ENCODE results near the gene MTHFD1. TPM values are rescaled to one million over a fixed set of nuclear protein-coding genes. Genes with fewer than 3 reads are reported as not detected.

The MTHFD1 gene
- total RNA-seq, 1 experiment from 2014 or later = 57.8 TPM

DNA sequence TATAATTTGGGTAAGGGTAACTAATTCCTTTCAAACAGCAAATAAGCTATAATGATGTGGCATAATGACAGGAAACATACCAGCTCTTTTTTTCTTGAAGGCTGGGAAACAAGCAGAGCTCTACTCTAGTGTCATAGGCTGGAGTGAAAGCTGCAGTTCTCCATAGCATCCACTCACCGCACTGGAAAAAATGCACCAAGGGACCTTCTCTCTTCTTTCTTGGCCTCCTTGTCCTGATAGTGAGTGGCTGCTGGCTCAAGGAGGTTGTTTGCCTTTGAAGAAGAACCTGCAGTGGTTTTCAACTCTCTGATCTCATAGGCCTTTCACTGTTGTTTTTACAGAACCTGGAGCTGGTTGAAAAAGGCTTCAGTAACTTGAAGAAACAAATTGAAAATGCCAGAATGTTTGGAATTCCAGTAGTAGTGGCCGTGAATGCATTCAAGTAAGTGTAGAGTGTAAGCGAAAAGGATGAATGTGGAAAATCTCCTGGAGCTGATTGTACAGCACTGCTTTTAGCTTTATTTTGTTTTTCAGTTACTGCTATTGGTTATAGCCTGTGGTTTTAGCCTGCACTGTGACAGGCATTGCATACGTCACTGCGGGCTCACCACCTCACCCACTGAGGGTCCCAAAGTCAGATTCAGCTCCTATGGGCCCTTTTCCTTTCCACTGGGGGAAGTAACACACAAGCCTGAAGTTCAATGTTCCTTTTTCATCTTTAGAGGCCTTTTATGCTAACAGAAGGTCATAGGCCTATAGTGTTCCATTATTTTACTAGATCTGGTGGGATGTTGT is 59.9 kb downstream of the MTHFD1 start:
- DNase-seq (ENCODE audit: low spot score) = no peak

DNA sequence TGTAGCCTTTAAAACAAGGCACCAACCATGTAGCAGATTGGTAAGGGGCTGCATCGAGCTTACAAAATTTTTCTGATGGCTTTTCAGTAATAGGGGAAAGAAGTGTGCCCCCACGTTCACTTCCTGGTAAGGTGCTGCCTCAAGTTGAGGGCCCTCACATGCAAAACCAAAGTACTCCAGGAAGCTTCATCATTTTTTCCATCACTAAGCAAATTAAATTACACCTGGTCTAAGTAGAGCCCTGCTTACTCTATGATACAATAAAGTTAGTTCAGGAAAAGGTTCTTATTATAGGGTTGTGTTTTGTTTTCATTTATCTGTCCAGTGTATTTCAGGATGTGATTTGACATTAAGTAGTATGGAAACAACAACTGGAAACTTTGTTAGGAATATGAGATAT is 62.1 kb downstream of the MTHFD1 start:
- no peak for DNase-seq (ENCODE audit: low spot score)

DNA sequence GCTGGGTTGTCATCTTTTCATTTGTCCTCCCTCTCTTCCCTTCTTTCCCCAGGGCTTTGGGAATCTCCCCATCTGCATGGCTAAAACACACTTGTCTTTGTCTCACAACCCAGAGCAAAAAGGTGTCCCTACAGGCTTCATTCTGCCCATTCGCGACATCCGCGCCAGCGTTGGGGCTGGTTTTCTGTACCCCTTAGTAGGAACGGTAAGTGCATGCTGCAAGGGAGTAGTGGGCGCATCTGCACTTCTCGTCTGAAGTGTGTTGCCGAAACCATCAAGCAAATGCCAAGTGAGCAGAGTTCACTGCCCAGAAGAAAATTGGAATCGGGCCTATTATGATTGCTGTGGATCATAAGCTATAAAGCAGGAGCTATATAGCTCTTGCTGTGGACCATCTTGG is 66.5 kb downstream of the MTHFD1 start:
- DNase-seq (ENCODE audit: low spot score) = no peak

DNA sequence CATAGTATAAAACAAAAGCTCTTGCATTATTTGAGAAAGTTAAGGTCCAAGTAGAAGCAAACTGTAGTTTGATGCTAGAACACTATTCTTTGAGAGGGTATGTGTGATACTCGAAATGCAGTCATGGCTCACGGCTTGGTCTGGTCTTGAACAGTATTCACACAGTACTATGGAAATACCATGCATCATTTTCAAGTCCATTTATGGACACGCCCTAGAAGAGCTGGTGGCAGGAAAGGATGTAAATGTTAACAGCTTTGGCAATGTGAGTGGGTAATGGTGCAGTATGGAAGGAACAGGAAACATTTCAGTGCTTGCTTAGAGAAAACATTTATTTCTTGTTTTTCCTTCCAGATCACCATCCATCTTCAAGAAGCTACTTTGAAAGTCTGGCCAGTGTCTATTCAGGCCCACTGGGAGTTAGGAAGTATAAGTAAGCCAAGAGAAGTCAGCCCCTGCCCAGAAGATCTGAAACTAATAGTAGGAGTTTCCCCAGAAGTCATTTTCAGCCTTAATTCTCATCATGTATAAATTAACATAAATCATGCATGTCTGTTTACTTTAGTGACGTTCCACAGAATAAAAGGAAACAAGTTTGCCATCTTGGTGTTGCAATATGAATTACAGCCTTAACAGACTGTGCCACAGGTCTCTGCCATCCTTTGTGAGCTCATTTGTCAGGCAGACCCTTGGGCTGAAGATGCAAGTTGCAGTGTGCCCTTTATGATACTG is 71.4 kb downstream of the MTHFD1 start:
- no peak for DNase-seq (ENCODE audit: low spot score)

DNA sequence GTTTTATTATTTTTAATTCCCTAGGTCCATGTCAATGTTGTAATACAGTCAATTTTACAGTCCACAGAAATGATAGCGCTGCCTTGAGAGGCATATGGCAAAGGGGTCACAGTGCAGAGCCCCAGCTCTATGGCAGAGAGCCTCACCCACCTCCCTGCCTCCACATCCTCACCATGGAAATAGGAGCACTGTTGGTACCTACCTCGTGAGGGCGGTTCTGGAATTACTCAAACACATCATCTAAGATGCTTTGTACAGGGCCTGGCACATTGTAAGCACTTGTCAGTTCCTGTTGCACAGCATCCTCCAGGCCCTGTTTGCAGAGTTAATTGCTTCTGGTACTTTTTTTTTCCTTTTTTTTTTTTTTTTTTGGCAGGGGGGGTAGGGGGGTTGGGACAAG is 73.1 kb downstream of the MTHFD1 start:
- DNase-seq (ENCODE audit: low spot score) = no peak

DNA sequence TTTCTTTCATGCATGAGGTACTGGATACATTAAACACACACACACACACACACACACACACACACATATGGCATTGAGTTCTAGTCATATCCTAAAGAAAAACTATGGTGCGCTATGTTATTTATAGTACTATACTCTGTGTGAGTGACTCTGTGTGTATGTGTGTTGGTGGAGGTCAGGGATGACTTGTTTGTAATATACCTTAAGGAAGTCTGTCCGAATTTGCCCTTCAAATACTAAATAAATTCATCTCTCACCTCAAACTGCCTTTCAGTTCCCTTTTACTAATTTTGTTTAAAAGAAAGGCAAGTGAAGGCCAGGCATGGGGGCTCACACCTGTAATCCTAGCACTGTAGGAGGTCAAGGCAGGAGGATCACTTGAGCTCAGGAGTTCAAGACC is 75.0 kb downstream of the MTHFD1 start:
- no peak for DNase-seq (ENCODE audit: low spot score)

DNA sequence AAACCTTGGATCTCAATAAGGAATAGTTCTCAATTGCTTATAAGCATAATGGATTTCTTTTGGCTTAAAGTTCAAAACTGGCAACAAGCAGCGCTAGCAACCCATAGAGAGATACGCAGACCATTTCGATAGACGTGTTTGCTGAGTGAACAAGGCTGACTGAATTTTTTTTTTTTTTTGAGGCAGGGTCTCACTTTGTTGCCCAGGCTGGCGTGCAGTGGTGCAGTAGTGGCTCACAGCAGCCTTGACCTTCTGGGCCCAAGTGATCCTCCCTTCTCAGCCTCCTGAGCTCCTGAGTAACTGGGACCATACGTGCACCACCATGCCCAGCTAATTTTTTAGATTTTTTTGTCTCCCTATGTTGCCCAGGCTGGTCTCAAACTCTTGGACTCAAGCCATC is 75.7 kb downstream of the MTHFD1 start:
- DNase-seq (ENCODE audit: low spot score) = no peak

DNA sequence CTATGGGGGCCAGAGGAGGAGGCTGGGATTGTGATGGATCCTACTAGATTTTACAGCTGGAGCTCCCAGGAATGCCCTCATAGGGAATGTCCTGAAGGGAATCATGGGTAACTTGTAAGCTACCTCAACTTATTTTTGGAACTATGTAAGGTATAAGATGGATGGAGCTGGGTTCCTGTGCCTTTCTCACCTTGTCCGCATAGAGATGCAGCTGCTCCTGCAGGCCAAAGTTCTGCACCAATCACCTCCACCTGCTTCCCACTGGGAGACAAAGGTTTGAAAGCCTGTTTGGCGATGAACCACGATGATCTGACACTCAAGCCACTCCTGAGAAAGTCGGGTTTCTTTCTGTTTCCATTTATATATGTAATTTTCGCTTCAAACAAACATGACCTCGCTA is 76.5 kb downstream of the MTHFD1 start:
- DNase-seq (ENCODE audit: low spot score) = no peak

DNA sequence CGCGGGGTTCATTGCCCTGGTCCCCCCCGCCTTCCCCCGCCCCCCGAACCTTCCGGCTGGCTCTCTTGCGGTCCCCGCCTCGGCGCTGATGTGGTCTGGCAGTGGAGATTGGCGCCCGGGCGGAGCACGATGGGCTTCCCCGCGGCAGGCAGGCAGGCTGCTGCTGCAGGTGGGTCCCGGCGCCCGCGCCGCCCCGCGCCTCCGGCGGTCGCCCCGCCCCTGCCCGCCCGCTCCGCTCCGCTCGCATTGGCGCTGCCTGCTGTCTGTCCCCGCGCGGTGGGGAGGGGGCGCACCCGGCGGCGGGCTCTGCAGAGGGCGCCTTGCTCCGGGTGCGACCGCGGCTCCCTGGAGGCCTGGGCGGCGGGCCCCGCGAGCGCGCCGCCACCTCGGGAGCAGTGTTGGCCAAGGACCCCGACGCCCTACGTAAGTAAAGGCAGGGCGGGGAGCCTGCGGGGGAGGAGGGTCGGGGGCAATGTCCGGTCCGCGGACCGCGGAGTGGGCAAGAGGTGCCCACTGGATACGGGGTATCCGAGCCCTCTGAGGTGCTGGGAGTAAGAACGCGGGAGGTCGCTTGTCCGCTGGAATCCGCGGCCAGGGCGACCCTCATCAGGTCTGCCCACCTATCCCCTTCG is 77.2 kb downstream of the MTHFD1 start, which contains the start of gene AKAP5:
Gene AKAP5 (plus strand): TSS at position 309 of the 632 bp plus-strand sequence. CDS start 2,896 bp downstream, outside the sequence.
- no peak for DNase-seq (ENCODE audit: low spot score)

DNA sequence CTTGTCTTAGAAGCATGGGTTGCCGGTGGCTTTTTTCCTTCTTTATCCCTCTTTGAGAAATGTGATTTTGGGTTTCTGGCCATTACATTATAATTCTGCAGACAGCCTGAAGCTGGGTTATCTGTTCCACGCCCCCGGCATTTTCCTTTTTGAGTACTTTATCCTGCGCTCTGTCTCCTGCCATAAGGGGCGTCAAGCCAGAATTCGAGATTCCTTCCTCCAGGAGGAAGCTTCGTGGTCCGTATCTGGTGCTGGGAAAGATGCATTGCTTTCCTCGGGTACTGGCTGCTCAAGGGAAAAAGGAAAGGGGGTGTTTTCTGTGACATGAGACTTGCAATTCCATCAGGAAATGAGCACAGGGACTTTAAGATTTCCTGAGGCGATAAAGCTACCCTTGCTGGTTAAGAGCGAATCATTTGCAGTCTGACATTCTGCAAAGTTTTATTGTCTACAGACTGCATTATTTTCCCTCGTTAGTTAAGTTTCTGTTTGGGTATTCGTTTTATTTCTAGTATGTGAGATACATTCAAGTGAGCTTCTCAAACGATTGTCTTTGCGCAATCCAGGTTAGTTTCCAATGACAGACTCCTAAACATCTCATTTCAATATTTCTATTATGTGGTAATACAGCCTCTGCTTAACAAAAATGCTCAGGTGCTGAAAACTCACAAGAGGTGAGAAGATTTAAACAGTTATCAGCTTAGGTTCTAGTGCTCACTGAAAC is 77.8 kb downstream of the MTHFD1 start:
- no peak for DNase-seq (ENCODE audit: low spot score)

DNA sequence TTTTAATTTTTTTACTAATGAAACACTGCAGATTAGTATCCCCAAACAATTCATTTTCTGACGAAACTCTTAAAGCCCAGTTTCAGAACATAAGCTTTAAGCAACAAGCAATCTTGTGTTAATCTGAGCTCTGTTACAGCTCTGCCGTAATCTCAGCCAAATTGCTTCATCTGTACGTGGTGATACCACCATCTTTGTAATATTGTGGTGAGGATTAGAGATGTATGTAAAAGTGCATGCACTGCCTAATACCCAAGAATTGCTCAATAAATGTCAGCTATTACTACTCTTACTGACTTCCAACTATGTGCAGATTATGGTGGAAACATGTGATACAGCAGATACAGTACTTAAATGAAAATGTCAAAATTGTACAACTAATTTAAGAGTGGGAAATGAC is 78.9 kb downstream of the MTHFD1 start:
- DNase-seq (ENCODE audit: low spot score) = no peak

DNA sequence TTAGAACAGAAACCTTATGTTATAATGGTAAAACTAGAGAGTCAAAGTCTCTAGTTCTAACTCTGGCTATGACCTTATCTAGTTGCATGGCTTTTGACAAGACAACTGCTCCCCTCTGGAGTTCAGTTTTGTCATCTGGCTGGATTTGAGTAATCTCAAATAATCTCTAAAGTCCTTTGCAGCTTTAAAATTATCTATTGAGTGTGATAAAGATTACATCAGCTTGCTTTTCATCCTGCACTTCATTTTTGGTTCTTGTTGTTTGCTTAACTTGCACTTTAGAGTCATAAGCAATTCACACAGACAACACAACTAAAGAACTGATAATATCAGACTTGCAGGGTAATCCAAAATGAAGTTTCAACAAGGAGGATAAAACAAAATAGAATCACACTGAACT is 79.4 kb downstream of the MTHFD1 start:
- no peak for DNase-seq (ENCODE audit: low spot score)

DNA sequence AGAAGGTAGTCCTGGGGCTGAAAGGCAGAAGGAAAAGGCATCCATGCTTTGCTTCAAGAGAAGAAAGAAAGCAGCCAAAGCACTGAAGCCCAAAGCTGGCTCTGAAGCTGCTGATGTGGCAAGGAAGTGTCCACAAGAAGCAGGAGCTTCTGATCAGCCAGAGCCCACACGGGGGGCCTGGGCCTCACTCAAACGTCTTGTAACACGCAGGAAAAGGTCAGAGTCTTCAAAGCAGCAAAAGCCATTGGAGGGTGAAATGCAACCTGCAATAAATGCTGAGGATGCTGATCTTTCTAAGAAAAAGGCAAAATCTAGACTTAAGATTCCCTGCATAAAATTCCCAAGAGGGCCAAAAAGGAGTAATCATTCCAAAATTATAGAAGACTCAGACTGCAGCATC is 80.3 kb downstream of the MTHFD1 start:
- DNase-seq (ENCODE audit: low spot score) = no peak

DNA sequence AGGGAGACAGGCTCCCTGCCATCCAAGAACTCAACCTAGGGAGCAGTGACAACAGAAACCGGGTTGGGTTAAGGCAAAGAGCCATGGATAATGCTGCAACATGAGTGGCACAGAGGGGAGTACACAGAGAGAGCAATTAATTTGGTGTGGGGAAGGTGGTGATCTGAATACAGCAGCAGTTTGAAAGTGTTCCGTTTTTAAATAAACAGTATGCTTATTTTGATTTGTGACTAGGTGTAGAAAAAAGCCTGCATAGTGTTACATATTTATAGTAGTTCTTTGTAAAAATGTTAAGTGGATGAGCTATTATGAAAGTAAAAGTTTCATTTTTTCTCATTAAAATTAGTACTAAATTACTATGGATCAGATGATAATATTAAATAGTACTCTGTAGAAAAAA is 85.9 kb downstream of the MTHFD1 start:
- DNase-seq (ENCODE audit: low spot score) = no peak

DNA sequence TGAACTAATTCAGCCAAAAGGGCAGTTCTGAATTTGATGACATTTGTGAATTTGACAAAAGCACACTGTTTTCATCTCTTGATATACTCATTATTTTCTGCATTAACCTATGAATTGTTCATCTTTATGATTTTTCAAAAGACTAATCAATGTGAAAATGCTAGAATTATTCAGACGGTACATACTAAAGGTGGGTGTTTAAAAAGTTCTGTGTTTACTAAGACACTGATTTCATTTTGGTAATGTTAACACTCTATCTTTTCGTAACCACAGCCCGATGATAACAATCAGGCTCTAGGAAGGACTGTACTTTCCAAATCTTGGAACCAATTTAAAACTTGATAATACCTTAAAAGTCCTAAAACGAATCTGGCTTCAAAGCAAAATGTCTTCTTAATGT is 86.5 kb downstream of the MTHFD1 start:
- no peak for DNase-seq (ENCODE audit: low spot score)

DNA sequence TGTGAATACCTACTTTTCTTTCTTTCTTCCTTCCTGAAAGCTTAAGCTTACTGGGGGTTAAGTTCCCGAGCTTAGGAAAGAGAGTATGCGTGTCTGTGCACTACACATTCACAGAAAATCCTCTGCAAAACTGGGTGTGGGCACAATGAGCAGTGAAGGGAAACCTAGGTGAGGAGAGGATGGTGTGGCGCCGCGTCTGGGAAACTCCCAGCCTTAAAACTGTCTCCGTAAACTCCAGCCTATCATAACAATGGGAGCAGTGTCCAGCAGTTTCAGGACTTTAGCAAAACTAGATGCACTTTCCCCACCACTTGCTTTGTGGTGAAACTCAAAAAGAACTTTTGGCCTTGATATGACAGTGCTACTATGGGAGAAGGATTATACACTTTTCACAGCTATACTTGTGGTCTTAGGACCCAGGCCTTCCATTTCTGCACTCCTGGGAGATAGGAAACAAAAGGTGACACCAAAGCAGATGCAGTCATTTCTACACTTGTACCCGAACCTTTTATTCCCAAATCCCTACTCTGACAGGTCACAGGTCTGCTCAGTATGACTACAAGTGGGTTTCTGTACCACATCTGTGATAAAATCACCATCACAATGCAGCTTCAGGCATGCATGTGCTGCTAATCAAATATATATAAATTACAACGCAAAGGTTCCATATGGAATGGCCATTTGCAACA is 87.6 kb downstream of the MTHFD1 start:
- no peak for DNase-seq (ENCODE audit: low spot score)

DNA sequence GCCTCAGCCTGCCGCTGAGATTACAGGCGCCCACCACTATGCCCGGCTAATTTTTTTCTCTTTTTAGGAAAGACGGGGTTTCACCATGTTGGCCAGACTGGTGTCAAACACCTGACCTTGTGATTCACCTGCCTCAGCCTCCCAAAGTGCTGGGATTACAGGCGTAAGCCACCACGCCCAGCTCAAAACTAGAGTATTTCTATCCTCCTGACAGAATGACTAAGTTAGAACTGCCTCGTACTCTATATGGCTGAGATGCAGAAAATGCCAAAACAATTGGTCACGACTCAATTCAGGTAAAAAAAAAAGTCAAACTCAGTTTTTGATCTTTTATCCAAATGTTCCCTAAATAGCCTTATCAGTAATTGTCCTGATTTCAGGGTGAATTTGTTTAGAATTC is 88.3 kb downstream of the MTHFD1 start:
- DNase-seq (ENCODE audit: low spot score) = no peak

DNA sequence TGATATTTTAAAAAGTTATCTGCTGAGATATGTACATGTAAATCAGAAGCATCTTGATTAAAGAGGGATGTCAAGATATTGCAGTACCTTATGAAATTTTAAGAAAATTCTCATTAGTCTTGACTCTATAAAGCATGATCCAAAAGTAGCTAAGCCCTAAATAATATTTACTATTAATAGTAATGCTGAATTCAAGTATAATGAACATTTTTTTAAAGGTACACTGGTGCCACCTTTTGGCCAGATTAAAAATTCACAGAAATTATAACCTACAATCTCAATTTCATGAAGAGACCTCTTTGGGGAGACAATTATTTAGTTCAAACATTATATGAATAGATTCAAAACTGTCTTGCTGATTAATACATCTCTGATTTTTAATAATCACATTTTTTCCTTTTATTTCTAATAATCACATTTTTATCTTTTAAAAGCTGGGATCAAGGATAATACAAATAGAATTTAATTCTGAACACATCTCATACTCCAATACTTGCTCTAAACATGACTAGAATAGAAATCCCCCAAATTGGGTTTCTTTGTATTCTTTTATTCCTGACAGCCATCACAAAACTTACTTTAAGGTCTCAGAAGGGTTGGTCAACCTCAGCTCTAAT is 90.6 kb downstream of the MTHFD1 start:
- no peak for DNase-seq (ENCODE audit: low spot score)

DNA sequence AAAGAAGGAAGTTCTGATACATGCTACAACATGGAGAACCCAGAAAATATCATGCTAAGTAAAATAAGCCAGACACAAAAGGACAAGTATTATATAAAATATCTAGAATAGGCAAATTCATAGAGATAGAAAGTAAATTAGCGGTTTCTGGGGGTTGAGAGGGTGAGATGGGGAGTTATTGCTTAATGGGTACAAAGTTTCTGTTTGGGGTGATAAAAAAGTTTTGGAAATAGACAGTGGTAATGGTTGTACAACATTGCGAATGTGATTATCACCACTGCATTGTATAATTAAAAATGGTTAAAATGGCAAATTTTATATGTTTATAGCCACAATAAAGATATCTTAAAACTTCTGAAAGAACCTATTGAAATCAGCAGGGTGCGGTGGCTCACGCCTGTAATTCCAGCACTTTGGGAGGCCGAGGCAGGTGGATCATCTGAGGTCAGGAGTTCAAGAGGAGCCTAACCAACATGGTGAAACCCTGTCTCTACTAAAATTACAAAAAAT is 100.5 kb downstream of the MTHFD1 start:
- no peak for DNase-seq (ENCODE audit: low spot score)

DNA sequence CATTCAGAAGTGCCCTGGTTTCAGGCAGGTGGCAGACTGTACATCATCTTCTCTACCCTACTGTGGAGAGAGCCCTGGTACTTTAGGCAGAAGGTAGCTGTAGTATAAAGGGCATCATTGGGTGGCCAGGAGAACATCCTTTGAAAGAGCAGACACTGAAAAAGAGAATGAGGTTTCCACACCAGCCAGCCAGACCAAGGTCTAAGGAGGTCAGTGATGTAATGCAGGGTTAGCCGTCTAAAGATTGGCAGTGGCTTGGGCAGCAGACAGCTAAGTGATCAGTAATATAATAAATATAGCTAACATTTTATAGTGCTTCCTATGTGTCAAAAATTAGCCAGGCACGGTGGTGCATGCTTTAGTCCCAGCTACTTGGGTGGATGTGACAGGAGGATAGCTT is 103.5 kb downstream of the MTHFD1 start:
- DNase-seq (ENCODE audit: low spot score) = no peak

DNA sequence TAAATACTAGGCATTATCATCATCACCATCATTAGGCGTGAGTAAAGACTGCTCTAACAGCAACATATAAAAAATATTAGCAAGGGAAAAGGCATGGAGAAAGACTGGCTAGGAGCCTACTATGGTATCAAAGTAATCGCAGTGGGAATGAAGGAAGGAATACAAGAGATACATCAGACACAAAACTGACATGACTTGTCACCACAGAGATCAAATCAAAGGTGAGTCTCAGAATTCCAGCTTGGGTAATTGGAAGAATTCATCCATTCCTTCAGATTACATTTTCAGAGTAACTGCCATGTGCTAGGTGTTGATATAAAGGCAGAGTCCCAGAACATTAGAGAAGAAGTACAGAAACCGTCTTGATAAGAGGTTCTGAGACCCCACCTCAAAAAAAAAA is 105.3 kb downstream of the MTHFD1 start:
- no peak for DNase-seq (ENCODE audit: low spot score)
